Activated B cell treated with CpG ODN at 0.5 μM for 24 hours (primary cell): Measurements from ENCODE around the gene DLG2. TPM values are rescaled to one million over a fixed set of nuclear protein-coding genes. Genes with fewer than 3 reads are reported as not detected.

Experiments
- ATAC-seq: fragments of 200-7000 bp; cut with Tn5 transposase; one replicate; pipeline ENCODE4 v1.10.0; 2021; ENCODE audit warnings: low read depth, mild to moderate bottlenecking, moderate library complexity
- CTCF ChIA-PET: fragments of 350-600 bp; sonication (Branson Sonifier 250); formaldehyde crosslinking; loops from one replicate; lab custom pipeline; 2021; ENCODE audit warnings: antibody characterized with exemption; lab: Charles Lee
- POLR2A ChIA-PET: fragments of 350-600 bp; sonication (Branson Sonifier 250); formaldehyde crosslinking; loops from one replicate; lab custom pipeline; 2021; ENCODE audit warnings: antibody characterized with exemption; lab: Charles Lee
- DNase-seq: peaks from one replicate; pipeline ENCODE4 v3.0.0; 2022
- H3K27ac Mint-ChIP-seq: one replicate; pipeline ENCODE4 v1.8.0; 2020; ENCODE audit warnings: mixed read lengths
- H3K27me3 Mint-ChIP-seq: one replicate; pipeline ENCODE4 v1.8.0; 2021; ENCODE audit warnings: mixed read lengths
- H3K36me3 Mint-ChIP-seq: one replicate; pipeline ENCODE4 v1.8.0; 2021; ENCODE audit warnings: low read depth, mixed read lengths
- H3K4me1 Mint-ChIP-seq: one replicate; pipeline ENCODE4 v1.8.0; 2021; ENCODE audit warnings: mixed read lengths
- H3K4me3 Mint-ChIP-seq: one replicate; pipeline ENCODE4 v1.8.0; 2020; ENCODE audit warnings: mild to moderate bottlenecking, mixed read lengths
- H3K9me3 Mint-ChIP-seq: one replicate; pipeline ENCODE4 v1.8.0; 2020; ENCODE audit warnings: mixed read lengths
- CTCF ChIP-seq: fragments of 200-600 bp; IDR thresholded peaks from one replicate; pipeline ENCODE4 v1.8.0; 2022; ENCODE audit warnings: antibody characterized with exemption, mild to moderate bottlenecking
- intact Hi-C: fragments of 100-400 bp; cut with micrococcal nuclease; formaldehyde crosslinking; loops from one replicate; pipeline ENCODE4 v1.15.1; 2024
- total RNA-seq: library from RNA; stranded (reverse); gene quantifications from 2 replicates; pipeline ENCODE4 v1.2.3, GENCODE V29; 2022

DLG2 gene
- total RNA-seq, 1 donor from 2014 or later, result 2.7 TPM

- ChIA-PET CTCF (no interaction called here), POLR2A (no interaction called here)
- TF ChIP-seq CTCF, result no peak
- intact Hi-C loops, result no loop called here
- Mint-ChIP-seq H3K36me3 (no peaks in the 10 kb centered on the region), H3K4me1 (no peaks in the 10 kb centered on the region), H3K27ac (no peak overlapping the region), H3K4me3 (no peak overlapping the region), H3K9me3 (peaks cover 4% of the 10 kb centered on the region), H3K27me3 (no peaks in the 10 kb centered on the region)
- ATAC-seq (no peak), DNase-seq (no peak)
Observed at GRCh38 chr11:84022201-84022600, 1604.9 kb downstream of the DLG2 start.

- POLR2A ChIA-PET, result no interaction called here
- peaks cover 4% of the 10 kb centered on the region for H3K9me3 Mint-ChIP-seq
- no peaks in the 10 kb centered on the region for H3K27me3 Mint-ChIP-seq
- no peaks in the 10 kb centered on the region for H3K36me3 Mint-ChIP-seq
- H3K4me1 Mint-ChIP-seq, result no peaks in the 10 kb centered on the region
- no peak for TF ChIP-seq CTCF
- no peak overlapping the region for H3K4me3 Mint-ChIP-seq
- H3K27ac Mint-ChIP-seq, result no peak overlapping the region
- CTCF ChIA-PET, result no interaction called here
- no peak for ATAC-seq
- intact Hi-C loops, result no loop called here
- DNase-seq, result no peak
Observed at GRCh38 chr11:84021291-84021690, 1605.9 kb downstream of the DLG2 start.

- ATAC-seq (no peak), DNase-seq (no peak)
- Mint-ChIP-seq H3K36me3 (no peaks in the 10 kb centered on the region), H3K9me3 (no peaks in the 10 kb centered on the region), H3K27ac (no peak overlapping the region), H3K4me3 (no peak overlapping the region), H3K4me1 (no peaks in the 10 kb centered on the region), H3K27me3 (no peaks in the 10 kb centered on the region)
- ChIA-PET CTCF (no interaction called here), POLR2A (no interaction called here)
- intact Hi-C loops, result no loop called here
- TF ChIP-seq CTCF, result no peak
Observed at GRCh38 chr11:84019571-84020194, 1607.5 kb downstream of the DLG2 start.

GRCh38 chr11:84014539-84014938 lies 1612.6 kb downstream of the DLG2 start:
- CTCF ChIA-PET, result no interaction called here
- DNase-seq (no peak), ATAC-seq (no peak)
- no peaks in the 10 kb centered on the region for H3K36me3 Mint-ChIP-seq
- peaks cover 2% of the 10 kb centered on the region for H3K9me3 Mint-ChIP-seq
- H3K27ac Mint-ChIP-seq, result no peak overlapping the region
- no peaks in the 10 kb centered on the region for H3K4me1 Mint-ChIP-seq
- TF ChIP-seq CTCF, result no peak
- intact Hi-C loops, result no loop called here
- H3K4me3 Mint-ChIP-seq, result no peak overlapping the region
- POLR2A ChIA-PET, result no interaction called here
- H3K27me3 Mint-ChIP-seq, result no peaks in the 10 kb centered on the region

GRCh38 chr11:84012171-84012826 lies 1614.8 kb downstream of the DLG2 start:
- ChIA-PET CTCF (no interaction called here), POLR2A (no interaction called here)
- Mint-ChIP-seq H3K36me3 (no peaks in the 10 kb centered on the region), H3K4me1 (no peaks in the 10 kb centered on the region), H3K27ac (no peak overlapping the region), H3K9me3 (peaks cover 2% of the 10 kb centered on the region), H3K27me3 (no peaks in the 10 kb centered on the region), H3K4me3 (no peak overlapping the region)
- intact Hi-C loops, result no loop called here
- DNase-seq, result no peak
- no peak for ATAC-seq
- no peak for TF ChIP-seq CTCF
